ENCODE data around the gene AP3S1. TPM values are rescaled to one million over a fixed set of nuclear protein-coding genes. Genes with fewer than 3 reads are reported as not detected.
"Not testable (repeated sequence)": the region's sequence is repeated elsewhere in the genome, so short reads cannot be mapped to it uniquely, and the experiment has no call there.

AP3S1 gene
- total RNA-seq, 1 donor from 2014 or later, result 117 TPM

DNA sequence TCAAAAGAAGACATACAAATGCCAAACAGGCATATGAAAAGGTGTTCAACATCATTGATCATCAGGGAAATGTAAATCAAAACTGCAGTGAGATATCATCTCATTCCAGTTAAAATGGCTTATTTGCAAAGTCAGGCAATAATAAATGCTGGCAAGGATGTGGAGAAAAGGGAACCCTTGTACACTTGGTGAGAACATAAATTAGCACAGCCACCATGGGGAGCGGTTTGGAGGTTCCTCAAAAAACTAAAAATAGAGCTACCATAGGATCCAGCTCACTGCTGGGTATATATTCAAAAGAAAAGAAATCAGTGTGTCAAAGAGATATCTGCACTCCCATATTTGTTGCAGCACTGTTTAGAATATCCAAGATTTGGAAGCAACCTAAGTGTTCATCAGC, 50.3 kb downstream of the AP3S1 start:
- FAIRE-seq, result no peak

DNA sequence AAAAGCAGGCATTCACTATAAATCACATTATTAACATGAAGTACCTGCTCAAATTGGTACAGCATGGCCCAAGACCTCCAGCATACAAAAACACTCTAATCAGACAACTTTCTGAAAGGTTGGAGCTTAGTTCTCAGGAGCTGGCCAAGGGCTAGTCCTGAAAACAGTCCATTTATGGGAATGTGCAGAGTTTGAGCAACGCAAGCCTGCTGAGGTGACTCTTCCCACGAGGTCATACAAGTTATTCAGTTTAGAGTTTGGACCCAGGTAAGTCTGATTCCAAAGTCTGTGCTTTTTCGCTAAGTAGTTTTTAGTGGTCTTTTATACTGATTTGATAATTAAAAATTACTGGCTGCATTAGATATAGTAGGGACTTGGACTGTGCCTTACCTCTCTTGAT, 52.6 kb downstream of the AP3S1 start:
- no peak for FAIRE-seq

More for the DNA sequence above, 50.3 kb downstream of the AP3S1 start:
- no peaks in the 10 kb centered on the region for H3K27me3 ChIP-seq (ENCODE audit: control insufficient read depth, insufficient read depth, low read length)
- no peak overlapping the region for H3K4me3 ChIP-seq (ENCODE audit: low read depth, low read length)
- no peaks in the 10 kb centered on the region for H3K36me3 ChIP-seq (ENCODE audit: control insufficient read depth, insufficient read depth, low read length)
- TF ChIP-seq, protein P1, sequence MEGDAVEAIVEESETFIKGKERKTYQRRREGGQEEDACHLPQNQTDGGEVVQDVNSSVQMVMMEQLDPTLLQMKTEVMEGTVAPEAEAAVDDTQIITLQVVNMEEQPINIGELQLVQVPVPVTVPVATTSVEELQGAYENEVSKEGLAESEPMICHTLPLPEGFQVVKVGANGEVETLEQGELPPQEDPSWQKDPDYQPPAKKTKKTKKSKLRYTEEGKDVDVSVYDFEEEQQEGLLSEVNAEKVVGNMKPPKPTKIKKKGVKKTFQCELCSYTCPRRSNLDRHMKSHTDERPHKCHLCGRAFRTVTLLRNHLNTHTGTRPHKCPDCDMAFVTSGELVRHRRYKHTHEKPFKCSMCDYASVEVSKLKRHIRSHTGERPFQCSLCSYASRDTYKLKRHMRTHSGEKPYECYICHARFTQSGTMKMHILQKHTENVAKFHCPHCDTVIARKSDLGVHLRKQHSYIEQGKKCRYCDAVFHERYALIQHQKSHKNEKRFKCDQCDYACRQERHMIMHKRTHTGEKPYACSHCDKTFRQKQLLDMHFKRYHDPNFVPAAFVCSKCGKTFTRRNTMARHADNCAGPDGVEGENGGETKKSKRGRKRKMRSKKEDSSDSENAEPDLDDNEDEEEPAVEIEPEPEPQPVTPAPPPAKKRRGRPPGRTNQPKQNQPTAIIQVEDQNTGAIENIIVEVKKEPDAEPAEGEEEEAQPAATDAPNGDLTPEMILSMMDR (IDR thresholded peaks at IDR 0.05; ENCODE audit: insufficient read depth, low read length, severe bottlenecking), result no peak
- no peak for DNase-seq (ENCODE audit: low read depth)

DNA sequence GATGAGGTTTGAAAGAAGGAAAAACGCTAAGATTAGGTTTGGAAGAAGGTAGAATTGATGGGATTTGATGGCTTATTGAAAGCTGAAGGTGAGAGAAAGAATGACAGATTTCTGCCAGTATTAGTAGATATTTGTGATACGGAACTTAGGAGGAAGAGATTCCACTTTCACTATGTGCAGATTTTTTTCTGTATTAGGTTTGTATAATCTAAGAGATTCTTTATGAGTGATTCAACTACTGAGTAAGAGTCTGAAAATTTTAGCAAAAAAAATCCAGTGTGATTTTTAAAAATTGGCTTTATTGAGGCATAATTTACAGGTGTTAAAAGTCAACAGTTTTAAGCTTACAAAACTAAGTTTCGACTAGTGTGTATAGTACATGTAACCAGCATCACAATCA, 54.1 kb downstream of the AP3S1 start:
- no peak for FAIRE-seq
- H3K4me3 ChIP-seq (ENCODE audit: low read depth, low read length), result no peak overlapping the region
- peaks cover 2% of the 10 kb centered on the region for H3K36me3 ChIP-seq (ENCODE audit: control insufficient read depth, insufficient read depth, low read length)
- DNase-seq (ENCODE audit: low read depth), result no peak
- no peaks in the 10 kb centered on the region for H3K27me3 ChIP-seq (ENCODE audit: control insufficient read depth, insufficient read depth, low read length)
- TF ChIP-seq, protein P1 (IDR thresholded peaks at IDR 0.05; ENCODE audit: insufficient read depth, low read length, severe bottlenecking), result no peak

More for the DNA sequence above, 52.6 kb downstream of the AP3S1 start:
- no peak for DNase-seq (ENCODE audit: low read depth)
- Histone ChIP-seq H3K27me3 (ENCODE audit: control insufficient read depth, insufficient read depth, low read length) (no peaks in the 10 kb centered on the region), H3K4me3 (ENCODE audit: low read depth, low read length) (no peak overlapping the region), H3K36me3 (ENCODE audit: control insufficient read depth, insufficient read depth, low read length) (peaks cover 2% of the 10 kb centered on the region)
- TF ChIP-seq, protein P1 (IDR thresholded peaks at IDR 0.05; ENCODE audit: insufficient read depth, low read length, severe bottlenecking), result no peak

DNA sequence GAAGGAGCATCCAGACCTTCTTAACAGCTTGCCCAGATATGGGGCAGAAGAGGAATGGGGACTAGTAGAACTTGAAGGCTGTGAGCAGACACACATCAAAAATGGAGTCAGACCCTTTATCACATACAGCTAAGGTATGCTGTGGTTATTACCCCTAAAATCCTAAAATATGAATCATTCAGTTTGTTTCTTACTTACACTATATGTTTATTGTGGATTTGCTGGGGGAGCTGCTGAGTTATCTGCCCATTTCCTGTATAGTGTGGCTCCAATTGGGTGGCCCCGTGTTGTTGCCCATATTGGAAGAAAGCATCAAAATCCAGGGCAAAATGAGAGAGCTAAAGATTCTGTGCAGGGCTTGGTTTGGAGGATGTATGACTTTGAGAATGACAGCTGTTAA, 56.9 kb downstream of the AP3S1 start:
- no peak for FAIRE-seq
- DNase-seq (ENCODE audit: low read depth), result peak; percentile 2
- no peak overlapping the region for H3K4me3 ChIP-seq (ENCODE audit: low read depth, low read length)
- peaks cover 2% of the 10 kb centered on the region for H3K36me3 ChIP-seq (ENCODE audit: control insufficient read depth, insufficient read depth, low read length)
- TF ChIP-seq, protein P1 (IDR thresholded peaks at IDR 0.05; ENCODE audit: insufficient read depth, low read length, severe bottlenecking), result no peak
- no peaks in the 10 kb centered on the region for H3K27me3 ChIP-seq (ENCODE audit: control insufficient read depth, insufficient read depth, low read length)

DNA sequence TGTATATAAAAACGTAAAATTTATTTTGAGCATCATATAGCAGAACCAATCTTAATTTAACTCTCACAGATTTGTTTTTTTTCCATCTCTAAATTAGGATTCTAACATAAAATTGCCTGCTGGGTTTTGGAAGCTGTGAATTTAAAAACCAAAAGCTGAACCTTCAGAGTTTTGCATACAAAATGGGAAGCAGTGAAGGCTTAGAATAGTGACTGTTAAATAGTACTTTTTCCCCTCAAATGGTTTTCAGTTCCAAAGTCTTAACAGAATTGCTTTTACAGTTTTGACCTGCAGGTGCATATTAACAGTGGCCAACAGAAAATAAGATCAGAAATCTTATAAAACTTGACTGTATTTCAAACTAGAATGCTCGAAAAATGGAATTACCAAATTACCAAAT, 65.4 kb downstream of the AP3S1 start:
- TF ChIP-seq, protein P1 (IDR thresholded peaks at IDR 0.05; ENCODE audit: insufficient read depth, low read length, severe bottlenecking), result no peak
- no peak overlapping the region for H3K4me3 ChIP-seq (ENCODE audit: low read depth, low read length)
- H3K27me3 ChIP-seq (ENCODE audit: control insufficient read depth, insufficient read depth, low read length), result no peaks in the 10 kb centered on the region
- no peaks in the 10 kb centered on the region for H3K36me3 ChIP-seq (ENCODE audit: control insufficient read depth, insufficient read depth, low read length)
- FAIRE-seq (no peak), DNase-seq (ENCODE audit: low read depth) (no peak)

DNA sequence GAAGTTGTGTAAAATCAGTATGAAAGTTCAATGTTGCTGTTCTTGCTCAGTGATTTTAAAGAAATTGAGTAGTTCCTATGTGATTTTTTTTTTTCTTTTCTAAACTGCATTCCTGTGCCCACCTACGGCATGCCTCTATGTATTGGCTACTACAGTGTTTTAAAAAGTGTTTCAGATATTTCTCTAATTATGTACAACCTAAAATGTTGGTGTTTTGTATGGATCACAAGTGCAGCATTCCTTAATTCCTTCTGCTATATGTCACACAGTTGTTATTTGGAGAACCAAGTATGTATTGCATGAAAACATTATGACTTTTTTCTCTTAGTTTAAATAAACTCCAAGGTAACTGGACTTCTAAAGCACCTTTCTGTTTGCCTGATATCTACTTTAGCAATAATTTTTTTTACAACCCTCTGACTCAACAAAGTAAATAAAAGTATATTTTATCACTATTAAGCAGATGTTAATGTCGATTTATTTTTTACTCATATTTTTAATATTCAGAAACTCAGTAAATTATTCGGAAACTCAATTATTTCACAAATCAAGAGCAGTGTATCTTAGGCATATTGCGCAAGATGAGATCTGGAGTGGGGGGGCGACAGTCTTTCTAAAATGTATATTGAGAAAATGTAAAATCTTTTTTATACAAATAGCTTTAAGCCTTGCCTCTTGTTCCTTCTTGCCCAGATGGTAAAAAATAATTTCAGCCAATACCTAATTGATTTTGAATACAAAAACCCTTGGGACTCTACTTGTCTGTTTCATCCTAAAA, 72.1 kb downstream of the AP3S1 start:
- FAIRE-seq; H3K36me3 ChIP-seq (ENCODE audit: control insufficient read depth, insufficient read depth, low read length); H3K4me3 ChIP-seq (ENCODE audit: low read depth, low read length); DNase-seq (ENCODE audit: low read depth); H3K27me3 ChIP-seq (ENCODE audit: control insufficient read depth, insufficient read depth, low read length): not testable (repeated sequence)

Measured in bronchial epithelial cell (primary cell).